Activated T-cell treated with anti-CD3 and anti-CD28 coated beads, Interleukin-2, amount 50 U/mL, for 4 hours (primary cell): Measurements from ENCODE around the gene ABCC4. TPM values are rescaled to one million over a fixed set of nuclear protein-coding genes. Genes with fewer than 3 reads are reported as not detected.

Experiments used
- ATAC-seq, 2 donors: fragments of 200-7000 bp; cut with Tn5 transposase; one replicate each; pipeline ENCODE4 v1.10.0; 2021
- DNase-seq: peaks from one replicate; pipeline ENCODE4 v3.0.0-alpha.2; 2020
- H3K27me3 Mint-ChIP-seq: one replicate; pipeline ENCODE4 v1.8.0; 2021; ENCODE audit warnings: low read depth, mixed read lengths
- H3K36me3 Mint-ChIP-seq: one replicate; pipeline ENCODE4 v1.8.0; 2022; ENCODE audit warnings: mixed read lengths; ENCODE audit not compliant: insufficient read depth
- H3K4me1 Mint-ChIP-seq: one replicate; pipeline ENCODE4 v1.8.0; 2021; ENCODE audit warnings: low read depth, mixed read lengths
- H3K4me3 Mint-ChIP-seq: one replicate; pipeline ENCODE4 v1.8.0; 2021; ENCODE audit warnings: mild to moderate bottlenecking, moderate library complexity, mixed read lengths
- H3K9me3 Mint-ChIP-seq: one replicate; pipeline ENCODE4 v1.8.0; 2021; ENCODE audit warnings: mixed read lengths
- total RNA-seq, 3 donors: library from RNA; stranded (reverse); gene quantifications; one replicate each; pipeline ENCODE4 v1.2.1, GENCODE V29; 2021

Gene ABCC4
- total RNA-seq, 3 donors from 2014 or later: 17.6 to 18.5 (median 18.3) TPM

DNA sequence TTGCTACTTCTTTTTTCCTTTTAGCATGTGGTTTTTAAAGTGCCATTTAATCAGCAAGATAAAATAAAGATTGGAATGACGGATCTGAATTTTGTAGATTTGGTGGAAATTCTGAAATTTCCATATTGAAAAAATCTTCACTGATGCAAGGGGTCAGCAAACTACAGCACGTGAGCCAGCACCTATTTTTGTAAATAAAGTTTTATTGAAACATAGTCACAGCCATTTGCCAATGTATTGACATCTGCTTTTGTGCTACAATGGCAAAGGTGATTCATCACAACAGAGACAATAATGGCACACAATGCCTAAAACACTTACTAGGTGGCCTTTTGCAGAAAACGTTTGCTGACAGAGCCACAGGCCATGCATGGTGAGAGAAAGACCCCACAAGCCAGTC, 226.4 kb downstream of the ABCC4 start:
- no peaks in the 10 kb centered on the region for H3K27me3 Mint-ChIP-seq
- H3K9me3 Mint-ChIP-seq: no peaks in the 10 kb centered on the region
- H3K4me1 Mint-ChIP-seq: no peaks in the 10 kb centered on the region
- no peak overlapping the region for H3K4me3 Mint-ChIP-seq
- DNase-seq: no peak
- H3K36me3 Mint-ChIP-seq: peaks cover 55% of the 10 kb centered on the region
- no peak for ATAC-seq

DNA sequence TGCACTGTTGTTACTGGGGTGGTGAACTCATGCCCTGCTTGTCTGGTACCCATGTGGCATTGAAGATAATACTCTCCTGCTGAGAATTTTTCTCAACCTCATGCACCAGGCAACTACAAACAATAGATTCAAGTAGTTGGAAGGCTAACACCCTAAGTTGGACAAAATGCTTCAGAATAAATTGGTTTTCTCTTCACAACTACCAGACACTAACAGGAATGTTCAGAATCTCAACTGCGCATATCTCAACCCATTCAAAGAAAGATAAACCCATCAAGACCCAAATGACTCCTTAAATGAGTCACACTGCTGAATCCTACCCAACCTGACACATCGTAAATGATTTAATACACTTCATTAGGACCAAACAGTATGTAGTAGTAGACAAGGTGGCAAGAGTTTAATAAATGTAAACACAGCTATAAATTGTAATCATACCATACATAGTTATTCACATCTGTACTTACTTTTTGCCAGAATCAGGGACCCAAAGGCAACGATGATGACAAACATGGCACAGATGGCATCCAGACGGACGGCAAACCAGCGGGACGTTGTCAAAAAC, 227.4 kb downstream of the ABCC4 start:
- no peaks in the 10 kb centered on the region for H3K27me3 Mint-ChIP-seq
- no peak overlapping the region for H3K4me3 Mint-ChIP-seq
- DNase-seq (no peak), ATAC-seq (no peak)
- H3K9me3 Mint-ChIP-seq: no peaks in the 10 kb centered on the region
- H3K4me1 Mint-ChIP-seq: no peaks in the 10 kb centered on the region
- peaks cover 62% of the 10 kb centered on the region for H3K36me3 Mint-ChIP-seq

GRCh38 chr13:95067303-95067702, 233.9 kb downstream of the ABCC4 start:
- ATAC-seq (no peak), DNase-seq (no peak)
- peaks cover 51% of the 10 kb centered on the region for H3K36me3 Mint-ChIP-seq
- H3K4me3 Mint-ChIP-seq: no peak overlapping the region
- no peaks in the 10 kb centered on the region for H3K9me3 Mint-ChIP-seq
- no peaks in the 10 kb centered on the region for H3K4me1 Mint-ChIP-seq
- no peaks in the 10 kb centered on the region for H3K27me3 Mint-ChIP-seq

GRCh38 chr13:95060014-95060519, 241.2 kb downstream of the ABCC4 start:
- Mint-ChIP-seq H3K4me1 (no peaks in the 10 kb centered on the region), H3K36me3 (peaks cover 18% of the 10 kb centered on the region), H3K27me3 (no peaks in the 10 kb centered on the region), H3K4me3 (no peak overlapping the region), H3K9me3 (no peaks in the 10 kb centered on the region)
- no peak for DNase-seq
- ATAC-seq: no peak

DNA sequence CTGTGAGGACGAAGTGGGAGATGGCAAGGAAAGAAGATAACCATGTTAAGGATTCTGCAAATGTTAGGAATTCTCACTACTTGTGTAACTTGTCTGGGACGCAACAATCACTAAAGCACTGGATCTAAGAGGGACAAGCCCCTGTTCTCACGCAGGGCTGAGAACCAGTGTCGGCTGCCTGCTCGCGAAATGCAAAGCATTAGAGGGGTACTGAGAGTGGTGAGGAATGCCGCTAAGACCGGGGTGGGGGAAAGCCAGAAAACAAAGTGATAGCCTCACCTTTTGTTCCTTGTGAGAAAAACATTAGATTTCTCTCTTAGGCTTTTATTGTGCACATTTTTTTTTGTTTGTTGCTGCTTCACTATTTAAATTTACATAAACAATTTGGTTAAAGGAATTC, 241.9 kb downstream of the ABCC4 start:
- H3K36me3 Mint-ChIP-seq: peaks cover 18% of the 10 kb centered on the region

GRCh38 chr13:95058680-95059079, 242.6 kb downstream of the ABCC4 start:
- no peaks in the 10 kb centered on the region for H3K27me3 Mint-ChIP-seq

More for the DNA sequence above, 241.9 kb downstream of the ABCC4 start:
- no peak for DNase-seq
- no peaks in the 10 kb centered on the region for H3K9me3 Mint-ChIP-seq
- H3K4me1 Mint-ChIP-seq: no peaks in the 10 kb centered on the region
- H3K27me3 Mint-ChIP-seq: no peaks in the 10 kb centered on the region
- no peak overlapping the region for H3K4me3 Mint-ChIP-seq
- ATAC-seq: no peak

GRCh38 chr13:95056266-95056665, 245.0 kb downstream of the ABCC4 start:
- H3K9me3 Mint-ChIP-seq: no peaks in the 10 kb centered on the region
- DNase-seq: no peak

More at GRCh38 chr13:95058680-95059079, 242.6 kb downstream of the ABCC4 start:
- Mint-ChIP-seq H3K36me3 (peaks cover 18% of the 10 kb centered on the region), H3K4me3 (no peak overlapping the region), H3K9me3 (no peaks in the 10 kb centered on the region), H3K4me1 (no peaks in the 10 kb centered on the region)
- ATAC-seq (no peak), DNase-seq (no peak)

DNA sequence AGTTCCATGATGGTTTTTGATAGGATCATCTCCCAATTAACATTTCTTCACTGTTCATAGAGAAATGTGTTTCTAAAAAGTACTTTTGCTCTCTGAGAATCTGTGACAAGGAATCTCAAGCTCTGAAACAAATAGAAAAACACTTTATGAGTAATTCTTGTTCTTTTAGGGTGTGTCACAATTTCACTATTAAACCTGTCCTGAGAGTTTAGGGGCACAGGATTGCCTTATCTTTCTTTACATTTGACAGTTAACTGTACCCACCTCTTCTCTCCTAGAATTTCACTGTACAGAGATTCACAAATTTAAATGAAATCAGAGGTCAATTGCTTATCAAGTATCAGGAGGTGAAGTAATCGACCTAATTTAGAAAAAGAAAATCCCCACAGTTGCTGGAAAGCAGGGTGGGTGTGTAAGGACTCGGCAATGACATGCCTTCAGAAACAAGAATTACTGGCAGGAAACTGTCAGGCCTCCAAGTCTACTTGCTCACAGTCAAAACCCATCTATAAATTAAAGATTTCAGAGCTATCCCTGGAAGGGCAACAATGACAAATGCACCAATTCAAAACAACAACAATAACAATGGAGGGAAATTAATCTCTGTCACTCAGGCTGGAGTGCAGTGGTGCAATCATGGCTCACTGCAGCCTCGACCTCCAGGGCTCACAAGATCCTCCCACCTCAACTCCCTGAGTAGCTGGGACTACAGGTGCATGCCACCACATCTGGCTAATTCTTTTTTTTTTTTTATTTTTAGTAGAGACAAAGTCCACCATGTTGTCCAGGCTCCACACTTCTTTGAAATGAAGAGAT, 250.2 kb downstream of the ABCC4 start:
- Mint-ChIP-seq H3K9me3 (no peaks in the 10 kb centered on the region), H3K27me3 (no peaks in the 10 kb centered on the region), H3K4me3 (no peak overlapping the region), H3K36me3 (peaks cover 24% of the 10 kb centered on the region), H3K4me1 (peaks cover 14% of the 10 kb centered on the region)
- no peak for DNase-seq
- peak; percentile 72 to 80 for ATAC-seq

More at GRCh38 chr13:95056266-95056665, 245.0 kb downstream of the ABCC4 start:
- Mint-ChIP-seq H3K4me1 (no peaks in the 10 kb centered on the region), H3K36me3 (peaks cover 14% of the 10 kb centered on the region), H3K4me3 (no peak overlapping the region), H3K27me3 (no peaks in the 10 kb centered on the region)
- ATAC-seq: no peak

GRCh38 chr13:95049772-95050171, 251.5 kb downstream of the ABCC4 start:
- H3K4me1 Mint-ChIP-seq: peaks cover 14% of the 10 kb centered on the region
- H3K4me3 Mint-ChIP-seq: no peak overlapping the region
- peak in 1 of 2 donors; percentile 55 for ATAC-seq
- H3K36me3 Mint-ChIP-seq: peaks cover 30% of the 10 kb centered on the region
- no peaks in the 10 kb centered on the region for H3K27me3 Mint-ChIP-seq
- DNase-seq: no peak
- H3K9me3 Mint-ChIP-seq: no peaks in the 10 kb centered on the region

DNA sequence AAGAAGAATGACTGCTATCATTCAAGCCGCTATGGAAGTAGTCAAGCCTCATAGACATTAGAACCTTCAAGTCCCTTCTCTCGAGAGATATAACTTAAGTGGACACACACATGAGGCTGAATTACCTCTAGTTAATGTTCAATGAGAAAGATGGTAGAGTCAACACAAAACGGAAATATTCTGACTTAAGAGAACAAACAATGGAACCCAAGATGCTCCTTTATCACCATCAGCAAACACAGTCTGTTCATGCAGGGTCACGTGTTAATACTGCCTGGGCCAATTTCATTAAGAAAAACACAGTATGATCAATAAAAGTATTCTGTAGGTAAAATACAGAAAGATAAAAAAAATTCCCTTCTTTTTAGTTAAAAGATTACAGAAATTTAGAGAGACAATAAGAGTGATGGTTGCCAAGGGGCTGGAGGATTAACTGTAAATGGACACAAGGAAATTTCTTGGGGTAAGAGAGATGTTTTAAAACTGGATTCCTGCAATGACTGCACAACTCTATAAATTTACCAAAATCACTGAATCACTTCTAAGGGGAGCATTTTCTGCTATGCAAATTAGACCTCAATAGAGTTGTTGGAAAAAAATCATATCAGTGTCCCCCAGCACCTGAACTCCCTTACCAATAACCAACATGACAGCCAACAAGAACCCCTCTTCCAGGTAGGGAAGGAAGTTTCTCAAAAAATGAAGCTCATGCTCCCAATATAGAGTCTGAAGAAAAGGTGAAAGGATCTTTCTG, 256.6 kb downstream of the ABCC4 start:
- ATAC-seq: no peak
- peaks cover 2% of the 10 kb centered on the region for H3K4me1 Mint-ChIP-seq
- peaks cover 53% of the 10 kb centered on the region for H3K36me3 Mint-ChIP-seq
- no peak for DNase-seq
- no peak overlapping the region for H3K4me3 Mint-ChIP-seq
- no peaks in the 10 kb centered on the region for H3K27me3 Mint-ChIP-seq
- H3K9me3 Mint-ChIP-seq: no peaks in the 10 kb centered on the region

DNA sequence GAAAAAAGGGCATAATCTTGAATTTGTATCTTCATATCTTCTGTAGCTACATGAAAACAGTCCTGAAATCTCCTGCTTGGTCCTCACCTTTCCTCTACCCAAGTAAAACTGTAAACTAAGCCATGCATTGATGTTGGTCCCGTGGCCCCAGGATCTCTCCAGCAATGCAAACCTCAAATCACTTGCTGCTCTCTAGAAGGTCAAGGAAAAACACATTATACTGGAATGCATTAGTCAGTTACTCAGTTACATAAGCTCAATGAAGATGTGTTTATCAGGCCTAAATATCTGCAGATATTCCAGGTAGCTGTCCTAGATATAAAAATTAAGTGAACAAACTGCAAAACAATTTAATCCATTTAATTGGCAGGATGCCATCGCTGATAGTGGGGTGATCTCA, 261.8 kb downstream of the ABCC4 start:
- Mint-ChIP-seq H3K36me3 (peaks cover 47% of the 10 kb centered on the region), H3K4me1 (peaks cover 2% of the 10 kb centered on the region), H3K9me3 (no peaks in the 10 kb centered on the region), H3K27me3 (no peaks in the 10 kb centered on the region), H3K4me3 (no peak overlapping the region)
- no peak for DNase-seq
- ATAC-seq: no peak

- peaks cover 6% of the 10 kb centered on the region for H3K4me1 Mint-ChIP-seq
- H3K9me3 Mint-ChIP-seq: no peaks in the 10 kb centered on the region
- H3K36me3 Mint-ChIP-seq: peaks cover 46% of the 10 kb centered on the region
- H3K27me3 Mint-ChIP-seq: no peaks in the 10 kb centered on the region
- no peak overlapping the region for H3K4me3 Mint-ChIP-seq
- no peak for ATAC-seq
- DNase-seq: no peak
These were observed 262.3 kb downstream of the ABCC4 start for GRCh38 chr13:95038949-95039348.

GRCh38 chr13:95035311-95036109, 265.7 kb downstream of the ABCC4 start:
- H3K4me3 Mint-ChIP-seq: no peak overlapping the region
- no peak for ATAC-seq
- no peaks in the 10 kb centered on the region for H3K27me3 Mint-ChIP-seq
- H3K9me3 Mint-ChIP-seq: no peaks in the 10 kb centered on the region
- no peak for DNase-seq
- H3K36me3 Mint-ChIP-seq: peaks cover 33% of the 10 kb centered on the region
- H3K4me1 Mint-ChIP-seq: peaks cover 8% of the 10 kb centered on the region

DNA sequence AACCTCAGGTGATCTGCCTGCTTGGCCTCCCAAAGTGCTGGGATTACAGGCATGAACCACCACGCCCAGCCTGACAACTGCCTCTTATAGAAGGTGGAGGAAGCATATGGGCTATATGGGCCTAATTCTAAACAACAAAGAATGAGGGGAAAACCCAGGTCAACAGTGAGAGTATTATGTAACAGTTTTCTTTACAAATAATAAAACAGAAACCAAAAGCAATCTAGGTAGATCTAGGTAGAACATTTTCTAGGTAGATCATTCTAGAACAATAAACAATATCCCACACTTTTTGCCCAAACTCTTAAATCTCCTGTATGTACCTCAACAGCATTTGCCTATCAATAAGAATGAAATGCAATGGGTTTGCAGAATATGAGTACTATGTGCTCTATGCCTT, 267.4 kb downstream of the ABCC4 start:
- Mint-ChIP-seq H3K9me3 (no peaks in the 10 kb centered on the region), H3K36me3 (peaks cover 29% of the 10 kb centered on the region), H3K4me1 (peaks cover 8% of the 10 kb centered on the region), H3K27me3 (no peaks in the 10 kb centered on the region), H3K4me3 (no peak overlapping the region)
- ATAC-seq (no peak), DNase-seq (no peak)
